Measurements from ENCODE around the gene PPP4R4.

DNA sequence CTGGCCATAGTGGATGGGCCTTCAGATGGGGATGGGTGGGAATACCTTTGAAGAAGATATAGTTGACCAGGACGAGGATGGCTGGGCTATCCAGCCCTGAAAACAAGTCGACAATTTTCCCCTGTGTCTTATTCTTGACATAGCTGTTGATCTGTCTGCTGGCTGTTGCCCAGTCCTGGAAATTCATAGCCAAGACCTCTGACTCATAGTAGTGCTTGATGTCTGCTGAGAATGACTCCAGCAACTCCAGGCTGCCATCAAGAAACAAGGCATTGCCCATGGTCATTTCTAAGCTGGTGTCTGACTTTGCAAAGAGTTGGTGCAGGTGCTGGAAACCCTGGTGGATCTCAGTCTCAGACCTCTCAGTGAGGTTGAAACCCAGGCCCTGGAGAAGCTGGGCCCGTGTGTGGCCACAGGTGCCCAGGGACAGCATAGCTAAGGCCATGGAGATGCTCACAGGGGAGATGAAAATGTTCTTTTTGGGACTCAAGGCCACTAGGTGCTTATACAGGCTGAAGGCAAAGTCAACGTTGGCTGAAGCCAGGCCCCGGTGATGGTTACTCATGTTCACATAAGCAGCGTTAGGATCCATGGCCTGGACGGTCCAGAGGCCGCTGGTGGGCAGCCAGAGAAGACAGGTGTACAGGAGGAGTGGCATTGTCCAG, 140.0 kb downstream of the PPP4R4 start:
- TF ChIP-seq POLR2A (IDR thresholded peaks at IDR 0.05; ENCODE audit: low read length), result no peak
- no peak for TF ChIP-seq GATA1 (IDR thresholded peaks at IDR 0.05; ENCODE audit: low read depth, low read length)

Measured in erythroblast (primary cell).